SK-N-SH (cell line): ENCODE data around the gene PLEKHB1. TPM values are rescaled to one million over a fixed set of nuclear protein-coding genes. Genes with fewer than 3 reads are reported as not detected.

Experiments
- CTCF ChIA-PET: fragments of 300-600, 350-600 bp; formaldehyde crosslinking; extraction: SDS; loops from one replicate; lab custom pipeline; 2021; lab: Yijun Ruan, JAX
- POLR2A ChIA-PET: fragments of 350-600 bp; sonication (Branson Sonifier 250); formaldehyde crosslinking; extraction: SDS; loops from one replicate; lab custom pipeline; 2020; ENCODE audit warnings: antibody characterized with exemption, inconsistent platforms; lab: Yijun Ruan, JAX
- DNase-seq: peaks from one replicate; pipeline ENCODE4 v3.0.0; 2012
- H2AFZ ChIP-seq: fragments of 200-600 bp; sonication (generic); 2 replicates; pipeline ENCODE4 v1.8.1; 2016; ENCODE audit warnings: antibody characterized with exemption, mild to moderate bottlenecking, low read depth
- H3F3A ChIP-seq: fragments of 200-600 bp; sonication (generic); replicated peaks from 2 replicates; pipeline ENCODE3; 2016; ENCODE audit warnings: antibody characterized with exemption, mild to moderate bottlenecking; ENCODE audit not compliant: insufficient read depth
- H3K27ac ChIP-seq, 2 experiments: fragments of 200-500 bp in 1 of 2; fragments of 200-600 bp in 1 of 2; sonication (Bioruptor generic) in 1 of 2; sonication (generic), shearing (Covaris generic) in 1 of 2; 2 replicates each; pipeline versions ENCODE4 v1.5.1 to v1.6.1; 2014 to 2016; ENCODE audit warnings: low read depth in 2 of 2, inconsistent platforms in 1 of 2, low read length in 1 of 2, mild to moderate bottlenecking in 1 of 2, mixed read lengths in 1 of 2
- H3K27me3 ChIP-seq: fragments of 200-600 bp; sonication (generic), shearing (Covaris generic); 2 replicates; pipeline ENCODE4 v1.6.1; 2016; ENCODE audit warnings: mixed run types; ENCODE audit not compliant: insufficient read depth
- H3K36me3 ChIP-seq, 2 experiments: fragments of 200-500 bp in 1 of 2; fragments of 200-600 bp in 1 of 2; sonication (Bioruptor generic) in 1 of 2; sonication (generic) in 1 of 2; replicated peaks in 1 of 2; 2 replicates each; pipeline versions ENCODE3 to v1.5.1; 2014 to 2016; ENCODE audit warnings: low read length in 1 of 2, mild to moderate bottlenecking in 1 of 2; ENCODE audit not compliant: insufficient read depth in 2 of 2, control insufficient read depth in 1 of 2
- H3K4me1 ChIP-seq, 2 experiments: fragments of 200-500 bp in 1 of 2; fragments of 200-600 bp in 1 of 2; sonication (Bioruptor generic) in 1 of 2; sonication (generic), shearing (Covaris generic) in 1 of 2; 2 replicates each; pipeline versions ENCODE4 v1.5.1 to v1.6.1; 2014 to 2016; ENCODE audit warnings: low read depth in 1 of 2, low read length in 1 of 2, mixed run types in 1 of 2; ENCODE audit not compliant: insufficient read depth in 2 of 2, control insufficient read depth in 1 of 2
- H3K4me2 ChIP-seq: fragments of 200-600 bp; sonication (generic), shearing (Covaris generic); 2 replicates; pipeline ENCODE4 v1.6.1; 2017; ENCODE audit warnings: mixed run types
- H3K4me3 ChIP-seq, 2 experiments: fragments of 200-500 bp in 1 of 2; fragments of 200-600 bp in 1 of 2; sonication (Bioruptor generic) in 1 of 2; sonication (generic), shearing (Covaris generic) in 1 of 2; 2 replicates each; pipeline versions ENCODE4 v1.5.1 to v1.8.1; 2014 to 2016; ENCODE audit warnings: low read depth in 2 of 2, inconsistent platforms in 1 of 2, low read length in 1 of 2, mild to moderate bottlenecking in 1 of 2, mixed read lengths in 1 of 2, moderate library complexity in 1 of 2
- H3K79me2 ChIP-seq: fragments of 200-600 bp; sonication (generic); 2 replicates; pipeline ENCODE4 v1.8.1; 2017; ENCODE audit warnings: mild to moderate bottlenecking; ENCODE audit not compliant: insufficient read depth
- H3K9ac ChIP-seq: fragments of 200-600 bp; sonication (generic); 2 replicates; pipeline ENCODE4 v1.6.1; 2017; ENCODE audit warnings: mixed run types
- H3K9me2 ChIP-seq: fragments of 200-600 bp; sonication (generic); 2 replicates; pipeline ENCODE4 v1.6.1; 2017; ENCODE audit warnings: mixed run types
- H3K9me3 ChIP-seq: fragments of 200-600 bp; sonication (generic); 2 replicates; pipeline ENCODE4 v1.6.1; 2017; ENCODE audit warnings: mixed run types, mild to moderate bottlenecking, moderate library complexity
- H4K20me1 ChIP-seq: fragments of 200-600 bp; sonication (generic); 2 replicates; pipeline ENCODE4 v1.6.1; 2017; ENCODE audit warnings: mild to moderate bottlenecking, mixed run types; ENCODE audit not compliant: insufficient read depth
- ELF1 ChIP-seq: IDR thresholded peaks from 2 replicates; pipeline ENCODE4 v1.4.0; 2012
- EZH2phosphoT487 ChIP-seq: fragments of 200-600 bp; sonication (generic); IDR thresholded peaks from 2 replicates; pipeline ENCODE4 v1.6.1; 2017; ENCODE audit warnings: low read depth, mixed run types, mild to moderate bottlenecking, antibody characterized with exemption, moderate library complexity, borderline replicate concordance
- FOSL2 ChIP-seq: IDR thresholded peaks from 2 replicates; pipeline ENCODE4 v1.4.0; 2012; ENCODE audit warnings: low read depth, mild to moderate bottlenecking, moderate library complexity, borderline replicate concordance
- FOXJ3 ChIP-seq: sonication (generic); formaldehyde crosslinking; IDR thresholded peaks from 2 replicates; pipeline ENCODE4 v1.5.1; 2020; ENCODE audit warnings: mild to moderate bottlenecking, missing genetic modification reagents
- FOXM1 ChIP-seq: IDR thresholded peaks from 2 replicates; pipeline ENCODE4 v1.4.0; 2012; ENCODE audit warnings: low read depth, mild to moderate bottlenecking
- MAX ChIP-seq: IDR thresholded peaks from 2 replicates; pipeline ENCODE4 v1.4.0; 2012; ENCODE audit warnings: low read depth
- MXI1 ChIP-seq: IDR thresholded peaks from 2 replicates; pipeline ENCODE4 v1.6.1; 2012; ENCODE audit warnings: mild to moderate bottlenecking, low read depth, low read length, improper control_type of control experiment
- POLR2AphosphoS5 ChIP-seq: IDR thresholded peaks from 2 replicates; pipeline ENCODE4 v1.6.1; 2012; ENCODE audit warnings: low read depth, low read length
- RAD21 ChIP-seq: IDR thresholded peaks from 2 replicates; pipeline ENCODE4 v1.6.1; 2012; ENCODE audit warnings: mild to moderate bottlenecking, low read length
- REST ChIP-seq: IDR thresholded peaks from 2 replicates; pipeline ENCODE4 v1.6.1; 2012; ENCODE audit warnings: mild to moderate bottlenecking, low read depth, low read length, moderate library complexity
- SMC3 ChIP-seq: IDR thresholded peaks from 2 replicates; pipeline ENCODE4 v1.6.1; 2012; ENCODE audit warnings: low read depth, low read length, improper control_type of control experiment
- TCF12 ChIP-seq: IDR thresholded peaks from 2 replicates; pipeline ENCODE4 v1.4.0; 2012
- USF1 ChIP-seq: IDR thresholded peaks from 2 replicates; pipeline ENCODE4 v1.4.0; 2012; ENCODE audit warnings: low read depth, borderline replicate concordance
- USF2 ChIP-seq: fragments of 150-350 bp; IDR thresholded peaks from 2 replicates; pipeline ENCODE4 v1.6.1; 2017; ENCODE audit warnings: antibody characterized with exemption, low read length, low read depth, borderline replicate concordance
- polyA plus RNA-seq, 3 experiments: library from polyadenylated mRNA; depleted of rRNA; stranded (reverse); fragments of >200 nt; gene quantifications; 2 replicates each; pipeline ENCODE4 v1.2.3, GENCODE V29; 2012
- TF ChIP-seq, protein P1 (sequence below): fragments of 150-350 bp; IDR thresholded peaks from 2 replicates; pipeline ENCODE4 v1.6.1; 2016; ENCODE audit warnings: mild to moderate bottlenecking, low read depth, low read length

The PLEKHB1 gene
- polyA plus RNA-seq, 1 of the 3 experiments (the other 2 are of a cell fraction), result 10.2 TPM

GRCh38 chr11:73614591-73614990 is 31.8 kb upstream of the PLEKHB1 start:
- no peaks in the 10 kb centered on the region for H3K79me2 ChIP-seq
- H3K9me2 ChIP-seq, result no peaks in the 10 kb centered on the region
- H2AFZ ChIP-seq, result no peak overlapping the region
- H3K27me3 ChIP-seq, result no peaks in the 10 kb centered on the region
- H3K4me2 ChIP-seq, result no peak overlapping the region
- no peak overlapping the region for H3K9ac ChIP-seq
- no peaks in the 10 kb centered on the region for H3K9me3 ChIP-seq
- no peak for TF ChIP-seq ELF1
- TF ChIP-seq TCF12, result no peak
- no peak for TF ChIP-seq EZH2phosphoT487
- no peak for TF ChIP-seq POLR2AphosphoS5
- no peak for TF ChIP-seq FOXM1
- TF ChIP-seq REST, result no peak
- no peak for TF ChIP-seq RAD21
- no peak for TF ChIP-seq MAX
- no peak for TF ChIP-seq FOSL2
- no peak for TF ChIP-seq SMC3
- no peak for TF ChIP-seq USF1
- TF ChIP-seq, protein P1, sequence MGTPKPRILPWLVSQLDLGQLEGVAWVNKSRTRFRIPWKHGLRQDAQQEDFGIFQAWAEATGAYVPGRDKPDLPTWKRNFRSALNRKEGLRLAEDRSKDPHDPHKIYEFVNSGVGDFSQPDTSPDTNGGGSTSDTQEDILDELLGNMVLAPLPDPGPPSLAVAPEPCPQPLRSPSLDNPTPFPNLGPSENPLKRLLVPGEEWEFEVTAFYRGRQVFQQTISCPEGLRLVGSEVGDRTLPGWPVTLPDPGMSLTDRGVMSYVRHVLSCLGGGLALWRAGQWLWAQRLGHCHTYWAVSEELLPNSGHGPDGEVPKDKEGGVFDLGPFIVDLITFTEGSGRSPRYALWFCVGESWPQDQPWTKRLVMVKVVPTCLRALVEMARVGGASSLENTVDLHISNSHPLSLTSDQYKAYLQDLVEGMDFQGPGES, result no peak
- no peak for TF ChIP-seq FOXJ3 (CRISPR knock-in tag)
- TF ChIP-seq MXI1, result no peak
- no peak for TF ChIP-seq USF2
- TF ChIP-seq, all 33 proteins: peak for 0
- H3K36me3 ChIP-seq, result no peaks in the 10 kb centered on the region
- CTCF ChIA-PET, result interaction anchor here (1.1 to 1.4 kb wide), 3 partner anchors 12 to 263 kb away, joined by 3 to 5 read pairs (median 3); no protein-coding TSS in a partner anchor
- H3F3A ChIP-seq, result no peaks in the 10 kb centered on the region
- H3K4me3 ChIP-seq, result no peak overlapping the region
- no peak overlapping the region for H3K27ac ChIP-seq
- POLR2A ChIA-PET, result no interaction called here
- DNase-seq, result no peak
- H4K20me1 ChIP-seq, result no peaks in the 10 kb centered on the region
- no peaks in the 10 kb centered on the region for H3K4me1 ChIP-seq
